ENCODE measurements around the gene LRRC41.

- no peak for TF ChIP-seq POLR2A (IDR thresholded peaks at IDR 0.05; ENCODE audit: low read length)
- no peak for TF ChIP-seq GATA1 (IDR thresholded peaks at IDR 0.05; ENCODE audit: low read depth, low read length)
These were observed 6.9 kb upstream of the LRRC41 start for GRCh38 chr1:46310321-46310720.

Measured in erythroblast (primary cell).